ENCODE results near the gene TSR3.
A peak's percentile ranks its signal among the peaks of the same experiment; 100 is the strongest.

TSR3 gene

GRCh38 chr16:1306334-1306733 lies 45.3 kb downstream of the TSR3 start:
- H4K8ac ChIP-seq (ENCODE audit: low read depth, low read length), result no peak overlapping the region
- H3K79me1 ChIP-seq (ENCODE audit: low read length), result no peaks in the 10 kb centered on the region
- H3K36me3 ChIP-seq (ENCODE audit: control insufficient read depth, insufficient read depth, low read length), result no peaks in the 10 kb centered on the region
- no peak overlapping the region for H3K27ac ChIP-seq (ENCODE audit: low read depth, low read length)
- no peak for DNase-seq
- H2BK120ac ChIP-seq (ENCODE audit: low read depth, low read length), result no peak overlapping the region
- no peak overlapping the region for H3K4me2 ChIP-seq (ENCODE audit: low read length)
- no peak overlapping the region for H3K23ac ChIP-seq (ENCODE audit: low read length)
- no peak overlapping the region for H3K4me3 ChIP-seq (ENCODE audit: low read length)
- H3K79me2 ChIP-seq (ENCODE audit: control insufficient read depth, insufficient read depth, low read length), result peaks cover 16% of the 10 kb centered on the region
- H3K4ac ChIP-seq (ENCODE audit: low read depth, low read length), result no peak overlapping the region
- no peak overlapping the region for H3K9ac ChIP-seq (ENCODE audit: low read length)
- H3K18ac ChIP-seq (ENCODE audit: low read length), result no peak overlapping the region
- no peak overlapping the region for H2BK15ac ChIP-seq (replicated peaks; ENCODE audit: low read depth)
- no peak overlapping the region for H2AK5ac ChIP-seq (ENCODE audit: low read length)
- H3K56ac ChIP-seq (ENCODE audit: low read length), result no peak overlapping the region
- no CpG with 5 or more reads among the region's 4 CpGs for WGBS (ENCODE audit: extremely low coverage, insufficient coverage, low lambda C conversion rate)
- no peaks in the 10 kb centered on the region for H3K27me3 ChIP-seq (ENCODE audit: insufficient read depth, low read length, poor library complexity)
- H2BK5ac ChIP-seq (ENCODE audit: low read length), result no peak overlapping the region
- H4K5ac ChIP-seq (ENCODE audit: low read length), result no peak overlapping the region
- H3K4me1 ChIP-seq (ENCODE audit: control insufficient read depth, low read depth, low read length), result peaks cover 3% of the 10 kb centered on the region

GRCh38 chr16:1305823-1306222 lies 45.9 kb downstream of the TSR3 start:
- Histone ChIP-seq H2AK5ac (ENCODE audit: low read length) (no peak overlapping the region), H3K56ac (ENCODE audit: low read length) (no peak overlapping the region), H2BK5ac (ENCODE audit: low read length) (no peak overlapping the region), H3K4me3 (ENCODE audit: low read length) (no peak overlapping the region), H3K36me3 (ENCODE audit: control insufficient read depth, insufficient read depth, low read length) (no peaks in the 10 kb centered on the region), H4K5ac (ENCODE audit: low read length) (no peak overlapping the region), H4K8ac (ENCODE audit: low read depth, low read length) (no peak overlapping the region), H3K4ac (ENCODE audit: low read depth, low read length) (no peak overlapping the region), H3K9ac (ENCODE audit: low read length) (no peak overlapping the region), H3K23ac (ENCODE audit: low read length) (no peak overlapping the region), H3K4me2 (ENCODE audit: low read length) (no peak overlapping the region), H3K18ac (ENCODE audit: low read length) (no peak overlapping the region), H3K79me2 (ENCODE audit: control insufficient read depth, insufficient read depth, low read length) (peaks cover 11% of the 10 kb centered on the region), H2BK15ac (replicated peaks; ENCODE audit: low read depth) (no peak overlapping the region), H3K27ac (ENCODE audit: low read depth, low read length) (no peak overlapping the region), H3K79me1 (ENCODE audit: low read length) (no peaks in the 10 kb centered on the region), H3K27me3 (ENCODE audit: insufficient read depth, low read length, poor library complexity) (no peaks in the 10 kb centered on the region), H2BK120ac (ENCODE audit: low read depth, low read length) (no peak overlapping the region), H3K4me1 (ENCODE audit: control insufficient read depth, low read depth, low read length) (no peaks in the 10 kb centered on the region)
- no CpG with 5 or more reads among the region's 12 CpGs for WGBS (ENCODE audit: extremely low coverage, insufficient coverage, low lambda C conversion rate)
- no peak for DNase-seq

- H3K4me3 ChIP-seq (ENCODE audit: low read length), result no peak overlapping the region
- H3K56ac ChIP-seq (ENCODE audit: low read length), result no peak overlapping the region
- no peak overlapping the region for H4K8ac ChIP-seq (ENCODE audit: low read depth, low read length)
- no peaks in the 10 kb centered on the region for H3K79me2 ChIP-seq (ENCODE audit: control insufficient read depth, insufficient read depth, low read length)
- H3K27ac ChIP-seq (ENCODE audit: low read depth, low read length), result no peak overlapping the region
- no peak overlapping the region for H2BK120ac ChIP-seq (ENCODE audit: low read depth, low read length)
- H2BK5ac ChIP-seq (ENCODE audit: low read length), result no peak overlapping the region
- H3K27me3 ChIP-seq (ENCODE audit: insufficient read depth, low read length, poor library complexity), result no peaks in the 10 kb centered on the region
- H3K9ac ChIP-seq (ENCODE audit: low read length), result no peak overlapping the region
- H3K36me3 ChIP-seq (ENCODE audit: control insufficient read depth, insufficient read depth, low read length), result no peaks in the 10 kb centered on the region
- no peak overlapping the region for H3K4ac ChIP-seq (ENCODE audit: low read depth, low read length)
- WGBS (ENCODE audit: extremely low coverage, insufficient coverage, low lambda C conversion rate), result no CpG with 5 or more reads among the region's 12 CpGs
- no peak overlapping the region for H3K4me2 ChIP-seq (ENCODE audit: low read length)
- no peak overlapping the region for H3K23ac ChIP-seq (ENCODE audit: low read length)
- no peak overlapping the region for H2BK15ac ChIP-seq (replicated peaks; ENCODE audit: low read depth)
- H4K5ac ChIP-seq (ENCODE audit: low read length), result no peak overlapping the region
- H3K4me1 ChIP-seq (ENCODE audit: control insufficient read depth, low read depth, low read length), result no peaks in the 10 kb centered on the region
- DNase-seq, result no peak
- H2AK5ac ChIP-seq (ENCODE audit: low read length), result no peak overlapping the region
- no peak overlapping the region for H3K18ac ChIP-seq (ENCODE audit: low read length)
- H3K79me1 ChIP-seq (ENCODE audit: low read length), result no peaks in the 10 kb centered on the region
These were observed 50.1 kb downstream of the TSR3 start for GRCh38 chr16:1301562-1301961.

GRCh38 chr16:1300664-1301476 lies 50.8 kb downstream of the TSR3 start:
- Histone ChIP-seq H2BK5ac (ENCODE audit: low read length) (no peak overlapping the region), H2BK15ac (replicated peaks; ENCODE audit: low read depth) (no peak overlapping the region), H3K4me3 (ENCODE audit: low read length) (no peak overlapping the region), H3K79me1 (ENCODE audit: low read length) (no peaks in the 10 kb centered on the region), H3K56ac (ENCODE audit: low read length) (peak overlapping the region; percentile 56), H3K9ac (ENCODE audit: low read length) (no peak overlapping the region), H3K4ac (ENCODE audit: low read depth, low read length) (no peak overlapping the region), H3K36me3 (ENCODE audit: control insufficient read depth, insufficient read depth, low read length) (no peaks in the 10 kb centered on the region), H3K27me3 (ENCODE audit: insufficient read depth, low read length, poor library complexity) (no peaks in the 10 kb centered on the region), H2BK120ac (ENCODE audit: low read depth, low read length) (no peak overlapping the region), H4K8ac (ENCODE audit: low read depth, low read length) (no peak overlapping the region), H4K5ac (ENCODE audit: low read length) (no peak overlapping the region), H3K4me2 (ENCODE audit: low read length) (no peak overlapping the region), H3K4me1 (ENCODE audit: control insufficient read depth, low read depth, low read length) (no peaks in the 10 kb centered on the region), H3K23ac (ENCODE audit: low read length) (no peak overlapping the region), H3K27ac (ENCODE audit: low read depth, low read length) (no peak overlapping the region), H2AK5ac (ENCODE audit: low read length) (no peak overlapping the region), H3K79me2 (ENCODE audit: control insufficient read depth, insufficient read depth, low read length) (no peaks in the 10 kb centered on the region), H3K18ac (ENCODE audit: low read length) (no peak overlapping the region)
- WGBS (ENCODE audit: extremely low coverage, insufficient coverage, low lambda C conversion rate), result no CpG with 5 or more reads among the region's 42 CpGs
- peak; percentile 73 for DNase-seq

GRCh38 chr16:1299868-1300203 lies 51.8 kb downstream of the TSR3 start:
- Histone ChIP-seq H3K27me3 (ENCODE audit: insufficient read depth, low read length, poor library complexity) (no peaks in the 10 kb centered on the region), H3K79me1 (ENCODE audit: low read length) (no peaks in the 10 kb centered on the region), H4K5ac (ENCODE audit: low read length) (no peak overlapping the region), H3K23ac (ENCODE audit: low read length) (no peak overlapping the region), H2BK5ac (ENCODE audit: low read length) (no peak overlapping the region), H3K27ac (ENCODE audit: low read depth, low read length) (no peak overlapping the region), H3K56ac (ENCODE audit: low read length) (no peak overlapping the region), H3K79me2 (ENCODE audit: control insufficient read depth, insufficient read depth, low read length) (no peaks in the 10 kb centered on the region), H3K18ac (ENCODE audit: low read length) (no peak overlapping the region), H2BK15ac (replicated peaks; ENCODE audit: low read depth) (no peak overlapping the region), H3K4me2 (ENCODE audit: low read length) (no peak overlapping the region), H3K9ac (ENCODE audit: low read length) (no peak overlapping the region), H3K36me3 (ENCODE audit: control insufficient read depth, insufficient read depth, low read length) (no peaks in the 10 kb centered on the region), H2BK120ac (ENCODE audit: low read depth, low read length) (no peak overlapping the region), H3K4me3 (ENCODE audit: low read length) (no peak overlapping the region), H4K8ac (ENCODE audit: low read depth, low read length) (no peak overlapping the region), H3K4me1 (ENCODE audit: control insufficient read depth, low read depth, low read length) (no peaks in the 10 kb centered on the region), H2AK5ac (ENCODE audit: low read length) (no peak overlapping the region), H3K4ac (ENCODE audit: low read depth, low read length) (no peak overlapping the region)
- no CpG with 5 or more reads among the region's 12 CpGs for WGBS (ENCODE audit: extremely low coverage, insufficient coverage, low lambda C conversion rate)
- DNase-seq, result no peak

All from mesendoderm (in vitro differentiated cells).